Colonic mucosa (tissue), 4 donors: Measurements from ENCODE around the gene OMP. TPM values are rescaled to one million over a fixed set of nuclear protein-coding genes. Genes with fewer than 3 reads are reported as not detected.
"Not testable (repeated sequence)": the region's sequence is repeated elsewhere in the genome, so short reads cannot be mapped to it uniquely, and the experiment has no call there.

Source experiments
- DNase-seq: peaks from one replicate; pipeline ENCODE4 v3.0.0-alpha.2; 2020
- H3K27ac ChIP-seq: fragments of 200-600 bp; one replicate; pipeline ENCODE4 v1.8.0; 2021
- H3K27me3 ChIP-seq: fragments of 200-600 bp; one replicate; pipeline ENCODE4 v1.8.0; 2021
- H3K36me3 ChIP-seq: fragments of 200-600 bp; one replicate; pipeline ENCODE4 v1.8.0; 2021
- H3K4me1 ChIP-seq: fragments of 200-600 bp; one replicate; pipeline ENCODE4 v1.8.0; 2021; ENCODE audit warnings: mild to moderate bottlenecking
- H3K4me3 ChIP-seq: fragments of 200-600 bp; one replicate; pipeline ENCODE4 v1.8.0; 2021
- H3K9ac ChIP-seq, 2 donors: one replicate each; pipeline ENCODE4 v1.7.0; 2013; ENCODE audit warnings: control low read depth in 2 of 2, low read depth in 2 of 2, low read length in 2 of 2
- H3K9me3 ChIP-seq: fragments of 200-600 bp; one replicate; pipeline ENCODE4 v1.8.0; 2021
- intact Hi-C: fragments of 100-400 bp; cut with DNase I; formaldehyde crosslinking; loops from one replicate; pipeline ENCODE4 v1.14.1; 2022
- total RNA-seq, 2 donors: library from RNA; stranded (reverse); fragmentation: NEBNext Ultra II Directional in 1 of 2; extraction: Animal tissue kit (Norgen Biotek cat#: 25700) in 1 of 2; gene quantifications; one replicate each; pipeline ENCODE4 v1.2.1, GENCODE V29; 2021
- TF ChIP-seq, protein P1 (sequence below): fragments of 200-600 bp; IDR thresholded peaks from one replicate; pipeline ENCODE4 v1.8.0; 2022; ENCODE audit warnings: antibody characterized with exemption, mild to moderate bottlenecking
- donor health status: healthy.
- donor health status: DM: no; HTN: no; CAD: no.
- donor health status: DM: no; HTN: no; CAD: no.

Gene OMP
- total RNA-seq, 2 donors from 2014 or later, result 7.5 to 16.8 TPM

GRCh38 chr11:77093987-77094840 lies 8.4 kb upstream of the OMP start:
- no peaks in the 10 kb centered on the region for H3K36me3 ChIP-seq
- peak overlapping the region in 1 of 2 donors; percentile 77 for H3K9ac ChIP-seq
- no peaks in the 10 kb centered on the region for H3K27me3 ChIP-seq
- intact Hi-C loops, result no loop called here
- no peak overlapping the region for H3K4me3 ChIP-seq
- H3K27ac ChIP-seq, result peak overlapping the region; percentile 75
- TF ChIP-seq, protein P1, sequence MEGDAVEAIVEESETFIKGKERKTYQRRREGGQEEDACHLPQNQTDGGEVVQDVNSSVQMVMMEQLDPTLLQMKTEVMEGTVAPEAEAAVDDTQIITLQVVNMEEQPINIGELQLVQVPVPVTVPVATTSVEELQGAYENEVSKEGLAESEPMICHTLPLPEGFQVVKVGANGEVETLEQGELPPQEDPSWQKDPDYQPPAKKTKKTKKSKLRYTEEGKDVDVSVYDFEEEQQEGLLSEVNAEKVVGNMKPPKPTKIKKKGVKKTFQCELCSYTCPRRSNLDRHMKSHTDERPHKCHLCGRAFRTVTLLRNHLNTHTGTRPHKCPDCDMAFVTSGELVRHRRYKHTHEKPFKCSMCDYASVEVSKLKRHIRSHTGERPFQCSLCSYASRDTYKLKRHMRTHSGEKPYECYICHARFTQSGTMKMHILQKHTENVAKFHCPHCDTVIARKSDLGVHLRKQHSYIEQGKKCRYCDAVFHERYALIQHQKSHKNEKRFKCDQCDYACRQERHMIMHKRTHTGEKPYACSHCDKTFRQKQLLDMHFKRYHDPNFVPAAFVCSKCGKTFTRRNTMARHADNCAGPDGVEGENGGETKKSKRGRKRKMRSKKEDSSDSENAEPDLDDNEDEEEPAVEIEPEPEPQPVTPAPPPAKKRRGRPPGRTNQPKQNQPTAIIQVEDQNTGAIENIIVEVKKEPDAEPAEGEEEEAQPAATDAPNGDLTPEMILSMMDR, result no peak
- H3K4me1 ChIP-seq, result peaks cover 23% of the 10 kb centered on the region
- no peak for DNase-seq
- no peaks in the 10 kb centered on the region for H3K9me3 ChIP-seq

DNA sequence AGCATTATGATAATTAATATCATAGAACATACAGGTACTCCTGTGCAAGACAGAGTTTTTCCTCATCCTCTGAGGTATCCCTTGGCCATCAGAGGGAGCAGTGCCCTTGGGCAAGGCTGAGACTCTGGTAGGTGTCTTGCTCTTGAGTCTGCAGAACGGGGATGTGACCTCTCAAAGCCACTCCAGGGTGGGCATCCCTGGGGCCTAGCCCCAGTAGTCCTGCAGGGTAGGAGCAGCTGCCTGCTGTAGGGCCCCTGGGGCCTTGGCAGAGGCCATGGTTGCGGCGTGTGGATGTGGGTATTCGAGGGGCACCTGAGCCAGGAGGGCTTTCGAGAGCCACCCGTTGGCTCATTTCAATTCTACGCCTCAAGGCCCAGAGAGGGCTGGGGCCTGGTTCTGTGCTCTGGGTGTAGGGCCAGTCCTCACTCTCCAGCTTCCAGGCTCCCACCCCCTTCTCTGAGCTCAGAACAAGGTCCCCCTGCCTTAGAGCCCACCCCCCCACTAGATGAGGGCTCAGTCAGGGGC lies 7.7 kb upstream of the OMP start:
- Histone ChIP-seq H3K36me3 (no peaks in the 10 kb centered on the region), H3K27ac (peak overlapping the region; percentile 75), H3K9me3 (no peaks in the 10 kb centered on the region), H3K27me3 (no peaks in the 10 kb centered on the region), H3K4me3 (no peak overlapping the region), H3K9ac (peak overlapping the region; percentile 60 to 77), H3K4me1 (peaks cover 20% of the 10 kb centered on the region)
- no peak for DNase-seq
- TF ChIP-seq, protein P1, result no peak
- intact Hi-C loops, result no loop called here

DNA sequence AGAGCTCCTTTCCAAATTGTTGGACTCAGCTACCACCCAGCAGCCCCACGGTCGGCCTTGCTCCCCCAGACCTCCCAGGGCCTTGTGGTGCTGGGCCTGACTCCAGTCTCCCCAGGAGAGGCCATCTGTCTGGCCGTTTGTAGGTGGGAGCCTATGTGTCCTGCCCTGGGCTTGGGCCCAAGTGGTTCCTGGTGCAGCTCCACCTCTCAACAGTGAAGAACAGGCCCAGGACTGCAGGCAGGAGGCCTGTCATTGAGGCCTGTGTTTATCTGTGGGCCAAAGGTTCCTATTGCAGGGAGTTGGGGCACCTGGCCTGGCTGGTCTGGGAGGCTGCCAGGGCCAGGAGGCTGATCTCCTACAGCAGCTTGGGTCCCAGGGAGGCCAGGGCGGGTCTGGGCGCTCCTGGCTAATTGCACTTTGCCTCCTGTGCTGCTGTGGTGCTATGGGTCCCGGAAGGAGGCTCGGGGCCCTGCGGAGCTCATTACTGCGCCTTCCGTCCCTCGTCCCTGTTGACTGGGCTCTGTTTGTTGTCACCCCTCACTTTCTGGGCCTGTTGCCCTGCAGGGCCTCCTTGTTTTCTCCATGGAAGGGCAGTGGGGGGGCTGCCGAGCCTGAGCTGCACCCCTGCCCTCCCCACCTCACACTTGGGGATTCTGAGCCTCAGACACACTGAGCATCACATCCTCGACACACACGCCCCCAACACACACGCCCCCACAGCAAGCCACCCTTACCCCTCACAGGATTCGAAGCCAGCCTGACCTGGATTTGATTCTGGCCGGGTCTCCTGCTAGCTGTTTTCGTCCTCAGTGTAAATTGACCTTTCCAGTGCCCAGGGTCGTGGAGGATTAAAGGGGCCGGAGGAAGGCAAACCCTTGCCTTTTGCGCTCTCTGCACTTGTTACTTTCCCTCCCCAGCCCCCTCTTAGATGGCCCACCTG lies 6.8 kb upstream of the OMP start:
- Histone ChIP-seq H3K27ac (peak overlapping the region; percentile 75), H3K9ac (peak overlapping the region; percentile 60 to 77), H3K9me3 (no peaks in the 10 kb centered on the region), H3K36me3 (no peaks in the 10 kb centered on the region), H3K4me1 (peaks cover 11% of the 10 kb centered on the region), H3K4me3 (no peak overlapping the region), H3K27me3 (no peaks in the 10 kb centered on the region)
- peak; percentile 91 for DNase-seq
- intact Hi-C loops, result no loop called here
- TF ChIP-seq, protein P1, result no peak

DNA sequence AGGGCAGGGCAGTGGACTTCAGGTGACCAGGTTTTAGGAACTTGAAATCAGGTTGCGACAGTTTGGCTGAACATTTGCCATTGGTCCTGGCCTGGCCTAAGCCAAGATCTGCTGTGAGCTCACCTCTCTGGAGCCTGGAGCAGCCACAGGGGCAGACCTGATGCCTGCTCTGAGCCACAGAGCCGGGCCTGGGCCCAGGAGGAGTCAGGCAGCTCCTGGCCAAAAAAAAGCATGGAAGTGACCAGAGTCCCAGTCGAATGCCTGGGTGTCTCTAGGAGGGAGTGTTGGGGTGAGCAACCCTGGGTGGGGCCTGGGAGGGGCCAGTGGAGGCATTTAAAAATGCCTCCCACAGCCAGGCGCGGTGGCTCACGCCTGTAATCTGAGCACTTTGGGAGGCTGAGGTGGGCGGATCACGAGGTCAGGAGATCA lies 6.0 kb upstream of the OMP start:
- H3K36me3 ChIP-seq, result no peaks in the 10 kb centered on the region
- no peaks in the 10 kb centered on the region for H3K27me3 ChIP-seq
- H3K9me3 ChIP-seq, result no peaks in the 10 kb centered on the region
- no peak for DNase-seq
- H3K9ac ChIP-seq, result peak overlapping the region; percentile 56 to 77
- H3K4me3 ChIP-seq, result no peak overlapping the region
- TF ChIP-seq, protein P1, result no peak
- peak overlapping the region; percentile 75 for H3K27ac ChIP-seq
- intact Hi-C loops, result no loop called here
- H3K4me1 ChIP-seq, result peaks cover 10% of the 10 kb centered on the region

DNA sequence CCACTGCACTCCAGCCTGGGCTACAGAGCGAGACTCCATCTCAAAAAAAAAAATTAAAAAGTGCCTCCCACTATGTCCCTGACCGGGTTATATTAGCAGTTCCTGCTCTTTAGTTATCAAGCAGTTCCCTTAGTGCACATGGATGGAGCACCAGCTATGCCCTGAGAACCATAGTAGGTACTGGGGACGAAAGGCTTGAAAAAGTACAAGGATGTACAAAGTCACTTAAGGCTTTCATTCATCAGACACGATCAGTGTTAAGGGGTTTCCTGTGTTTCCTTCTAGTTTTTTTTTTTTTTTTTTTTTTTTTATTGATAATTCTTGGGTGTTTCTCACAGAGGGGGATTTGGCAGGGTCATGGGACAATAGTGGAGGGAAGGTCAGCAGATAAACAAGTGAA lies 5.5 kb upstream of the OMP start:
- peaks cover 10% of the 10 kb centered on the region for H3K4me1 ChIP-seq
- H3K27me3 ChIP-seq, intact Hi-C loops, H3K27ac ChIP-seq, H3K4me3 ChIP-seq, DNase-seq, H3K9ac ChIP-seq, H3K36me3 ChIP-seq, H3K9me3 ChIP-seq: not testable (repeated sequence)
